CD14-positive monocyte (primary cell): ENCODE results near the gene SCUBE1. TPM values are rescaled to one million over a fixed set of nuclear protein-coding genes. Genes with fewer than 3 reads are reported as not detected.

Experiments
- DNase-seq, 3 donors: peaks; one replicate each; pipeline ENCODE4 v3.0.0-alpha.2; 2011 to 2022
- H2AFZ ChIP-seq: 2 replicates; pipeline ENCODE4 v1.6.0; 2012; ENCODE audit warnings: mild to moderate bottlenecking, low read depth, low read length, inconsistent platforms; ENCODE audit not compliant: insufficient read depth, poor library complexity, severe bottlenecking
- H3K27ac ChIP-seq, 2 donors: 1 replicate in 1 of 2; 2 replicates in 1 of 2; pipeline ENCODE4 v1.5.1; 2012 to 2013; ENCODE audit warnings: low read length in 2 of 2, control low read depth in 1 of 2, inconsistent platforms in 1 of 2, low read depth in 1 of 2, mild to moderate bottlenecking in 1 of 2
- H3K27me3 ChIP-seq, 2 donors: one replicate each; pipeline versions ENCODE4 v1.6.0 to v1.6.1; 2011 to 2013; ENCODE audit warnings: low read length in 2 of 2; ENCODE audit not compliant: control insufficient read depth in 2 of 2, insufficient read depth in 2 of 2
- H3K36me3 ChIP-seq, 2 donors: replicated peaks in 1 of 2; 1 replicate in 1 of 2; 2 replicates in 1 of 2; pipeline versions ENCODE4 v1.5.1 to v1.6.1; 2012 to 2013; ENCODE audit warnings: low read length in 2 of 2, control low read depth in 1 of 2, inconsistent platforms in 1 of 2, mild to moderate bottlenecking in 1 of 2; ENCODE audit not compliant: insufficient read depth in 2 of 2, control insufficient read depth in 1 of 2
- H3K4me1 ChIP-seq, 2 donors: 1 replicate in 1 of 2; 2 replicates in 1 of 2; pipeline versions ENCODE4 v1.5.1 to v1.6.1; 2012 to 2013; ENCODE audit warnings: low read length in 2 of 2, control low read depth in 1 of 2, inconsistent platforms in 1 of 2, mild to moderate bottlenecking in 1 of 2, moderate library complexity in 1 of 2; ENCODE audit not compliant: insufficient read depth in 2 of 2, control insufficient read depth in 1 of 2
- H3K4me2 ChIP-seq: replicated peaks from 2 replicates; pipeline ENCODE3; 2012; ENCODE audit warnings: low read length, moderate library complexity, mild to moderate bottlenecking; ENCODE audit not compliant: poor library complexity, severe bottlenecking; ENCODE audit errors: extremely low read depth
- H3K4me3 ChIP-seq, 3 experiments: fragments of 200-600 bp in 1 of 3; sonication (generic) in 1 of 3; replicated peaks in 1 of 3; 1 replicate in 2 of 3; 2 replicates in 1 of 3; pipeline ENCODE4 v1.5.1; 2011 to 2013; ENCODE audit warnings: low read length in 3 of 3, mild to moderate bottlenecking in 3 of 3, control low read depth in 2 of 3, low read depth in 2 of 3, inconsistent platforms in 1 of 3, moderate library complexity in 1 of 3
- H3K79me2 ChIP-seq: 2 replicates; pipeline ENCODE4 v1.6.0; 2012; ENCODE audit warnings: mild to moderate bottlenecking, control low read depth, inconsistent platforms, low read length, moderate library complexity; ENCODE audit not compliant: insufficient read depth
- H3K9ac ChIP-seq: 2 replicates; pipeline ENCODE4 v1.6.0; 2017; ENCODE audit warnings: low read length, mild to moderate bottlenecking; ENCODE audit not compliant: insufficient read depth, poor library complexity, severe bottlenecking
- H3K9me3 ChIP-seq, 2 donors: replicated peaks in 1 of 2; 1 replicate in 1 of 2; 2 replicates in 1 of 2; pipeline versions ENCODE4 v1.5.1 to v1.6.1; 2012 to 2013; ENCODE audit warnings: low read length in 2 of 2, control low read depth in 1 of 2; ENCODE audit not compliant: control insufficient read depth in 1 of 2, insufficient read depth in 1 of 2
- H4K20me1 ChIP-seq: 2 replicates; pipeline ENCODE4 v1.6.0; 2012; ENCODE audit warnings: mild to moderate bottlenecking, low read length, control low read depth, moderate library complexity; ENCODE audit not compliant: insufficient read depth
- H3K27ac Mint-ChIP-seq, 7 donors: one replicate each; pipeline ENCODE4 v1.8.0; 2020; ENCODE audit warnings: mild to moderate bottlenecking in 7 of 7, mixed read lengths in 7 of 7, moderate library complexity in 6 of 7, inconsistent platforms in 2 of 7
- H3K27me3 Mint-ChIP-seq, 3 donors: one replicate each; pipeline ENCODE4 v1.8.0; 2021 to 2022; ENCODE audit warnings: low read depth in 3 of 3, mild to moderate bottlenecking in 3 of 3, mixed read lengths in 3 of 3, moderate library complexity in 3 of 3, inconsistent platforms in 1 of 3
- H3K36me3 Mint-ChIP-seq, 2 donors: one replicate each; pipeline ENCODE4 v1.8.0; 2020; ENCODE audit warnings: mixed read lengths in 2 of 2, inconsistent platforms in 1 of 2, mild to moderate bottlenecking in 1 of 2
- H3K4me1 Mint-ChIP-seq: one replicate; pipeline ENCODE4 v1.8.0; 2020; ENCODE audit warnings: mild to moderate bottlenecking, mixed read lengths
- H3K4me3 Mint-ChIP-seq, 2 donors: one replicate each; pipeline ENCODE4 v1.8.0; 2020; ENCODE audit warnings: mild to moderate bottlenecking in 2 of 2, mixed read lengths in 2 of 2, moderate library complexity in 1 of 2
- H3K9me3 Mint-ChIP-seq, 7 donors: one replicate each; pipeline ENCODE4 v1.8.0; 2020 to 2022; ENCODE audit warnings: mixed read lengths in 7 of 7, mild to moderate bottlenecking in 6 of 7, moderate library complexity in 6 of 7, inconsistent platforms in 2 of 7
- WGBS: methylation state at CpG from one replicate; pipeline ENCODE4 v1.1.5; 2013; ENCODE audit warnings: missing lambda C conversion rate; ENCODE audit not compliant: insufficient coverage; 5-methylcytosine and 5-hydroxymethylcytosine counted together
- intact Hi-C, 2 donors: fragments of 100-400 bp; cut with micrococcal nuclease; formaldehyde crosslinking; loops; one replicate each; pipeline versions ENCODE4 v1.15.0 to v1.15.1; 2023
- polyA plus RNA-seq, 3 donors: library from polyadenylated mRNA; depleted of rRNA in 1 of 3; unstranded in 2 of 3; stranded (reverse) in 1 of 3; fragments of 300-500 nt in 2 of 3; fragments of >200 nt in 1 of 3; fragmentation: Illumina TruSeq in 2 of 3; gene quantifications; 1 replicate in 2 of 3; 2 replicates in 1 of 3; pipeline ENCODE4 v1.2.3, GENCODE V29; 2012 to 2021
- TF ChIP-seq, protein P1 (sequence below): fragments of 200-600 bp; IDR thresholded peaks from one replicate; pipeline ENCODE4 v1.8.0; 2022; ENCODE audit warnings: antibody characterized with exemption, mild to moderate bottlenecking

The SCUBE1 gene
- polyA plus RNA-seq, 3 donors = 0.20 to 0.32 (median 0.26) TPM

DNA sequence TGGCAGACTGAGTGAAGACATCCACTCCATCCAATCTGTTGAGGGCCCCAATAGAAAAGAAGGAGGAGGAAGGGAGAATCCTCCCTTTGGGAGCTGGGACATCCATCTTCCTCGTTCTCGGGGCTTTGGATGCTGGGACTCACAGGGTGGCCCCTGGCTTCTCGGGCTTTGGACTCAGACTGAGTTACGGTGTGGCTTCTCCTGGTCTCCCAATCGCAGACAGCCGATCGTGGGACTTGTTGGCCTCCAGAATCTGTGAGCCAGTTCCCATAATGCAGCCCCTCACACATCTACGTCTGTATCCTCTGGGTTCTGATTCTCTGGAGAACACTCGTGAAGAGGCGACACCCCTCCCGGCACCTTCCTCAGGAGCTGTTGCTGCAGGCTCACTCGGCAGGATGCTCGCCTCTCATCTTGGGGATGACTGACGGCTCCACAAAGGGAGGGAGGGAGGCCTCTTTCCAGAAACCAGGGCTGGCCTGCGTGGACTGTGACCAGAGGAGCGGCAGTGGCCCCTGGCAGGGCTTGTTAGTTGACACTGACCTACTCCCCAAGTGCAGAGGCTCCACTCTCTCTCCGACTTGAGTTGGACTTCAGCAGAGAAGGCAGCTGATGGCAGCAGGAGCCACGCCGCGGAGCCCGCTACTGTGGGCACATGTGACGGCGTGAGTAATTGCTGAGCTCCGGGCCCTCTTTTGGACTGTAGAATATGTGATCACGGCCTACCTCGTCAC, 141.5 kb downstream of the SCUBE1 start:
- H3K9me3 Mint-ChIP-seq = peaks cover 0 to 4% (median 0%) of the 10 kb centered on the region in 7 donors
- no peak overlapping the region for H3K4me3 ChIP-seq
- no peak overlapping the region for H3K4me2 ChIP-seq
- H3K27ac ChIP-seq = no peak overlapping the region
- 96% methylated on average over 25 of the region's 26 CpGs for WGBS
- H3K36me3 Mint-ChIP-seq = no peaks in the 10 kb centered on the region
- H3K36me3 ChIP-seq = no peaks in the 10 kb centered on the region
- DNase-seq = no peak
- H3K4me3 Mint-ChIP-seq = no peak overlapping the region
- intact Hi-C loops = no loop called here
- H3K9ac ChIP-seq = no peak overlapping the region
- TF ChIP-seq, protein P1, sequence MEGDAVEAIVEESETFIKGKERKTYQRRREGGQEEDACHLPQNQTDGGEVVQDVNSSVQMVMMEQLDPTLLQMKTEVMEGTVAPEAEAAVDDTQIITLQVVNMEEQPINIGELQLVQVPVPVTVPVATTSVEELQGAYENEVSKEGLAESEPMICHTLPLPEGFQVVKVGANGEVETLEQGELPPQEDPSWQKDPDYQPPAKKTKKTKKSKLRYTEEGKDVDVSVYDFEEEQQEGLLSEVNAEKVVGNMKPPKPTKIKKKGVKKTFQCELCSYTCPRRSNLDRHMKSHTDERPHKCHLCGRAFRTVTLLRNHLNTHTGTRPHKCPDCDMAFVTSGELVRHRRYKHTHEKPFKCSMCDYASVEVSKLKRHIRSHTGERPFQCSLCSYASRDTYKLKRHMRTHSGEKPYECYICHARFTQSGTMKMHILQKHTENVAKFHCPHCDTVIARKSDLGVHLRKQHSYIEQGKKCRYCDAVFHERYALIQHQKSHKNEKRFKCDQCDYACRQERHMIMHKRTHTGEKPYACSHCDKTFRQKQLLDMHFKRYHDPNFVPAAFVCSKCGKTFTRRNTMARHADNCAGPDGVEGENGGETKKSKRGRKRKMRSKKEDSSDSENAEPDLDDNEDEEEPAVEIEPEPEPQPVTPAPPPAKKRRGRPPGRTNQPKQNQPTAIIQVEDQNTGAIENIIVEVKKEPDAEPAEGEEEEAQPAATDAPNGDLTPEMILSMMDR = no peak
- H3K9me3 ChIP-seq = no peaks in the 10 kb centered on the region
- H3K27me3 ChIP-seq = no peaks in the 10 kb centered on the region
- no peaks in the 10 kb centered on the region for H4K20me1 ChIP-seq
- peaks cover 2% of the 10 kb centered on the region for H3K4me1 Mint-ChIP-seq
- H3K27ac Mint-ChIP-seq = no peak overlapping the region
- H2AFZ ChIP-seq = no peak overlapping the region
- H3K27me3 Mint-ChIP-seq = peaks cover 2 to 12% (median 8%) of the 10 kb centered on the region in 3 donors
- no peaks in the 10 kb centered on the region for H3K4me1 ChIP-seq
- H3K79me2 ChIP-seq = no peaks in the 10 kb centered on the region

DNA sequence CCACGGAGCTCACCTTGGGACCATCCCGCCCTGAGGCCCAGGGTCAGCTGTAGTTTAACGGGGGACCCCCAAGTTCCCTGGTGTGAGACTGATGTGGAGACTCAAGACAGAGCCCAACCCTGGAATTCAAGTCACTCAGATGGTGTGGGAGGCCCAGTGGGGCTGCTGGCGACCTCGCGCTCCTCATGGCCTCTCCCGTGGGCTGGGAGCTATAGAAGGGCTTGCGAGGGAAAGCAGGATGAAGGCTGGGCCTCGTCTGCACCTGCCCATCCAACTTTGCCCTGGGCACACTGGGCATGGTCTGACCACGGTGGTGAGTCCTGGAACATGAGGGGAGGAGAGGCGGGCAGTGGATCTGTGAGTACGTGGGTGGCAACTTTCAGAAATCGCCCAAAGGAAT, 142.6 kb downstream of the SCUBE1 start:
- no peak for DNase-seq
- Histone ChIP-seq H3K4me1 (no peaks in the 10 kb centered on the region), H3K9ac (no peak overlapping the region), H4K20me1 (no peaks in the 10 kb centered on the region), H3K4me2 (no peak overlapping the region), H2AFZ (no peak overlapping the region), H3K4me3 (no peak overlapping the region), H3K27me3 (no peaks in the 10 kb centered on the region), H3K36me3 (no peaks in the 10 kb centered on the region), H3K9me3 (no peaks in the 10 kb centered on the region), H3K79me2 (no peaks in the 10 kb centered on the region), H3K27ac (no peak overlapping the region)
- TF ChIP-seq, protein P1 = no peak
- Mint-ChIP-seq H3K4me3 (no peak overlapping the region), H3K9me3 (peaks cover 0 to 4% (median 0%) of the 10 kb centered on the region in 7 donors), H3K27me3 (peaks cover 0 to 8% (median 7%) of the 10 kb centered on the region in 3 donors), H3K27ac (peak overlapping the region in 1 of 7 donors; percentile 62), H3K36me3 (no peaks in the 10 kb centered on the region), H3K4me1 (no peaks in the 10 kb centered on the region)
- intact Hi-C loops = no loop called here
- WGBS = 88% methylated on average over 10 of the region's 13 CpGs
